Right ventricle myocardium superior (tissue), 1 donor: ENCODE results near the gene WDFY4. TPM values are rescaled to one million over a fixed set of nuclear protein-coding genes. Genes with fewer than 3 reads are reported as not detected.

Experiments used
- ATAC-seq: fragments of 200-7000 bp; cut with Tn5 transposase; one replicate; pipeline ENCODE4 v1.9.1; 2020; ENCODE audit warnings: mild to moderate bottlenecking; ENCODE audit not compliant: poor library complexity
- DNase-seq: peaks from one replicate; pipeline ENCODE4 v3.0.0-alpha.2; 2020
- intact Hi-C: fragments of 100-400 bp; cut with DNase I; formaldehyde crosslinking; loops from one replicate; pipeline ENCODE4 v1.11.2; 2022
- total RNA-seq: library from RNA; stranded (reverse); fragmentation: NEBNext Ultra II Directional; extraction: Animal tissue kit (Norgen Biotek cat#: 25700); gene quantifications from one replicate; pipeline ENCODE4 v1.2.1, GENCODE V29; 2021
- donor health status: DM: no; HTN: yes; CAD: no; lungs with severe emphysema.

Gene WDFY4
- total RNA-seq, 1 donor from 2014 or later = 1.1 TPM

GRCh38 chr10:48964038-48964437, 279.4 kb downstream of the WDFY4 start:
- ATAC-seq (no peak), DNase-seq (no peak)
- intact Hi-C loops = no loop called here

- intact Hi-C loops = no loop called here
- ATAC-seq (no peak), DNase-seq (no peak)
Observed at GRCh38 chr10:48965460-48965859, 280.8 kb downstream of the WDFY4 start.

GRCh38 chr10:48968036-48968435, 283.4 kb downstream of the WDFY4 start:
- DNase-seq (no peak), ATAC-seq (peak; percentile 53)
- intact Hi-C loops = no loop called here

- ATAC-seq (no peak), DNase-seq (no peak)
- intact Hi-C loops = loop anchor here (10.0 kb wide), 1 partner anchor 305 kb away; no protein-coding TSS in a partner anchor
Observed at GRCh38 chr10:48970046-48970445, 285.4 kb downstream of the WDFY4 start.

GRCh38 chr10:48970654-48971053, 286.0 kb downstream of the WDFY4 start:
- intact Hi-C loops = loop anchor here (10.0 kb wide), 1 partner anchor 306 kb away; no protein-coding TSS in a partner anchor
- no peak for DNase-seq
- ATAC-seq = no peak

- intact Hi-C loops = loop anchor here (10.0 kb wide), 1 partner anchor 308 kb away; no protein-coding TSS in a partner anchor
- no peak for DNase-seq
- ATAC-seq = no peak
Observed at GRCh38 chr10:48973065-48973464, 288.4 kb downstream of the WDFY4 start.

- ATAC-seq = no peak
- intact Hi-C loops = loop anchor here (5.0 to 10.0 kb wide), 3 partner anchors 188 to 543 kb away; no protein-coding TSS in a partner anchor
- no peak for DNase-seq
Observed at GRCh38 chr10:48974510-48975156, 290.0 kb downstream of the WDFY4 start.

GRCh38 chr10:48976196-48976595, 291.5 kb downstream of the WDFY4 start:
- ATAC-seq (peak; percentile 87), DNase-seq (no peak)
- intact Hi-C loops = loop anchor here (5.0 to 10.0 kb wide), 3 partner anchors 186 to 541 kb away; no protein-coding TSS in a partner anchor

GRCh38 chr10:48978318-48978717, 293.6 kb downstream of the WDFY4 start:
- intact Hi-C loops = loop anchor here (5.0 to 10.0 kb wide), 3 partner anchors 184 to 539 kb away; no protein-coding TSS in a partner anchor
- ATAC-seq (no peak), DNase-seq (no peak)

- intact Hi-C loops = loop anchor here (10.0 kb wide), 1 partner anchor 423 kb away; no protein-coding TSS in a partner anchor
- peak; percentile 94 for ATAC-seq
- DNase-seq = peak; percentile 76
Observed at GRCh38 chr10:48981310-48981907, 296.7 kb downstream of the WDFY4 start.

GRCh38 chr10:48982584-48982983, 297.9 kb downstream of the WDFY4 start:
- DNase-seq (no peak), ATAC-seq (no peak)
- intact Hi-C loops = loop anchor here (10.0 kb wide), 1 partner anchor 422 kb away; no protein-coding TSS in a partner anchor

GRCh38 chr10:48983648-48984351, 299.1 kb downstream of the WDFY4 start:
- ATAC-seq = no peak
- DNase-seq = no peak
- intact Hi-C loops = loop anchor here (10.0 kb wide), 1 partner anchor 421 kb away; no protein-coding TSS in a partner anchor

- DNase-seq = no peak
- ATAC-seq = no peak
- intact Hi-C loops = loop anchor here (10.0 kb wide), 1 partner anchor 419 kb away; no protein-coding TSS in a partner anchor
Observed at GRCh38 chr10:48985621-48986158, 301.0 kb downstream of the WDFY4 start.

GRCh38 chr10:48990226-48990625, 305.6 kb downstream of the WDFY4 start:
- intact Hi-C loops = no loop called here
- DNase-seq (no peak), ATAC-seq (no peak)

- ATAC-seq (no peak), DNase-seq (no peak)
- intact Hi-C loops = no loop called here
Observed at GRCh38 chr10:48993627-48994026, 309.0 kb downstream of the WDFY4 start.

- intact Hi-C loops = no loop called here
- ATAC-seq (no peak), DNase-seq (no peak)
Observed at GRCh38 chr10:48996329-48996728, 311.7 kb downstream of the WDFY4 start.

- intact Hi-C loops = no loop called here
- no peak for DNase-seq
- ATAC-seq = no peak
Observed at GRCh38 chr10:48999346-48999745, 314.7 kb downstream of the WDFY4 start.

GRCh38 chr10:49000437-49001398, 316.0 kb downstream of the WDFY4 start:
- intact Hi-C loops = loop anchor here (10.0 kb wide), 1 partner anchor 114 kb away; the partner anchor contains the start of gene VSTM4
- DNase-seq (no peak), ATAC-seq (peak; percentile 51)
